GM21390 (cell line): ENCODE results near the gene GNA15.
A peak's percentile ranks its signal among the peaks of the same experiment; 100 is the strongest.
"Not testable (repeated sequence)": the region's sequence is repeated elsewhere in the genome, so short reads cannot be mapped to it uniquely, and the experiment has no call there.

ENCODE experiments used
- ATAC-seq: cut with Tn5 transposase; IDR thresholded peaks from one replicate; pipeline ENCODE4 v1.9.1; 2021; ENCODE audit not compliant: unreplicated experiment

Gene GNA15

GRCh38 chr19:3167533-3168272 lies 31.9 kb downstream of the GNA15 start:
- ATAC-seq: no peak

GRCh38 chr19:3171894-3172672 lies 36.2 kb downstream of the GNA15 start:
- no peak for ATAC-seq

GRCh38 chr19:3172673-3173000 lies 36.8 kb downstream of the GNA15 start:
- not testable (repeated sequence) for ATAC-seq

GRCh38 chr19:3175781-3176714 lies 40.2 kb downstream of the GNA15 start:
- no peak for ATAC-seq

DNA sequence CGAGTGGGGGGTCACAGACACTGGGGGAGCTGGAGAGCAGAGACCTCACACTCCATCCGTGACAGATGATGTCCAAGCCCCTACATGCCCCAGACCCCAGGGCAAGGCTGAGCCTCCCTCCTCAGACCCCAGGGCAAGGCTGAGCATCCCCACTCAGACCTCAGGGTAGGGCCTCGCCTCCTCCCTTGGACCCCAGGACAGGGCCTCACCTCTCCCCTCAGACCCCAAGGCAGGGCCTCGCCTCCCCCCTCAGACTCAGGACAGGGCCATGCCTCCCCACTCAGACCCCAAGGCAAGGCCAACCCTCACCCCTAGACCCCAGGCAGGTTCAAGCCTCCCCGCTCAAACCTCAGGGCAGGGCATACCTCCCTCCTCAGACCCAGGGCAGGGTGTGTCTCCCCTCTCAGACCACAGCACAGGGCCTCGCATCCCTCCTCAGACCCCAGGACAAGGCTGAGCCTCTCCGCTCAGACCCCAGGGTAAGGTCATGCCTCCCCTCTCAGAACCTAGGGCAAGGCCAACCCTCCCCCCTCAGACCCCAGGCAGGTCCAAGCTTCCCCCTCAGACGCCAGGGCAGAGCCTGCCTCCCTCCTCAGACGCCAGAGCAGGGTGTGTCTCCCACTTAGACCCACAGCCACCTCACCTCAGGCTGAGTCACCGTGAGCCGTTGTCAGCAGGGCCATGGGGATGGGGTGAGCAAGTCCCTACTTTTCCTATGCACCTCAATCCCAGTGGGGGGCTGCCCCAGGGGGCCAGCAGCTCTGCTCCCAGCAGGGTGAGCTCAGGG lies 41.1 kb downstream of the GNA15 start:
- ATAC-seq: no peak

- no peak for ATAC-seq
Observed at GRCh38 chr19:3178377-3178972, 42.6 kb downstream of the GNA15 start, which contains the start of gene S1PR4. Gene S1PR4 (plus strand): TSS chr19:3178769. CDS start chr19:3178793, 24 bp downstream.

DNA sequence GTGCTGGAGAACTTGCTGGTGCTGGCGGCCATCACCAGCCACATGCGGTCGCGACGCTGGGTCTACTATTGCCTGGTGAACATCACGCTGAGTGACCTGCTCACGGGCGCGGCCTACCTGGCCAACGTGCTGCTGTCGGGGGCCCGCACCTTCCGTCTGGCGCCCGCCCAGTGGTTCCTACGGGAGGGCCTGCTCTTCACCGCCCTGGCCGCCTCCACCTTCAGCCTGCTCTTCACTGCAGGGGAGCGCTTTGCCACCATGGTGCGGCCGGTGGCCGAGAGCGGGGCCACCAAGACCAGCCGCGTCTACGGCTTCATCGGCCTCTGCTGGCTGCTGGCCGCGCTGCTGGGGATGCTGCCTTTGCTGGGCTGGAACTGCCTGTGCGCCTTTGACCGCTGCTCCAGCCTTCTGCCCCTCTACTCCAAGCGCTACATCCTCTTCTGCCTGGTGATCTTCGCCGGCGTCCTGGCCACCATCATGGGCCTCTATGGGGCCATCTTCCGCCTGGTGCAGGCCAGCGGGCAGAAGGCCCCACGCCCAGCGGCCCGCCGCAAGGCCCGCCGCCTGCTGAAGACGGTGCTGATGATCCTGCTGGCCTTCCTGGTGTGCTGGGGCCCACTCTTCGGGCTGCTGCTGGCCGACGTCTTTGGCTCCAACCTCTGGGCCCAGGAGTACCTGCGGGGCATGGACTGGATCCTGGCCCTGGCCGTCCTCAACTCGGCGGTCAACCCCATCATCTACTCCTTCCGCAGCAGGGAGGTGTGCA lies 43.3 kb downstream of the GNA15 start:
- ATAC-seq: no peak

- ATAC-seq: no peak
Observed at GRCh38 chr19:3179739-3180293, 44.0 kb downstream of the GNA15 start.

- ATAC-seq: no peak
Observed at GRCh38 chr19:3183721-3184641, 48.1 kb downstream of the GNA15 start.

GRCh38 chr19:3184847-3185460 lies 49.1 kb downstream of the GNA15 start:
- peak; percentile 16 for ATAC-seq

- peak; percentile 59 for ATAC-seq
Observed at GRCh38 chr19:3185461-3186159, 49.8 kb downstream of the GNA15 start, which contains the start of gene NCLN. Gene NCLN (plus strand): TSS chr19:3185930. CDS start chr19:3186031, 101 bp downstream.

DNA sequence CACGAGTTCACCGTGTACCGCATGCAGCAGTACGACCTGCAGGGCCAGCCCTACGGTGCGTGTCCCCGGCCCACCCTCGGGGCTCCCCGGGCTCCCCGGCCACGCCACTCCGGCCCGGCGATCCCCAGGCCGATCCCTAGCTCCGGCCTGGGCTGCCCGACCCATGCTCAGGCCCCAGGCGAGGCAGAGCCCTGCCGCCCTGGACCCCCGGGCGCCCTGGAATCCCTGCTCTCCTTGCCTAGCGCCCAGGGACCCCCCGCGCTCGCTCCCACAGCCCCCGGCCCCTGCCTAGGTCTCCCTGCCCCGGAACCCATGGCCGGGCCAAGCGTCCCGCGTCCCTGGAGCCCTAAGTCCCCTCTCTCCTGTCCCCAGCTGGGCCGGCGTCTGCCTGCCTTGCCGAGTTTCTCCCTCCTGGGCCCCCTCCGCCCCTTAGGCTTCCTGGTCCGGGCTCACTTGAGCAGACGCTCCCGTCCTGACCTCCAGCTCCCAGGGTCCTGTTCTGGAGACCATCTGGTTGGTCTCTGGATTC lies 50.4 kb downstream of the GNA15 start:
- ATAC-seq: peak; percentile 5

GRCh38 chr19:3186891-3187661 lies 51.2 kb downstream of the GNA15 start:
- no peak for ATAC-seq

- ATAC-seq: no peak
Observed at GRCh38 chr19:3187662-3188511, 52.1 kb downstream of the GNA15 start.
